ENCODE results near the gene ATP2A2. TPM values are rescaled to one million over a fixed set of nuclear protein-coding genes. Genes with fewer than 3 reads are reported as not detected.

The ATP2A2 gene
- total RNA-seq, 4 donors from 2014 or later = 128 to 185 (median 178) TPM

GRCh38 chr12:110351119-110351518 is 70.1 kb downstream of the ATP2A2 start:
- no peak for TF ChIP-seq EP300 (IDR thresholded peaks at IDR 0.05; ENCODE audit: low read depth)
- no peak for TF ChIP-seq POLR2A (IDR thresholded peaks at IDR 0.05)
- TF ChIP-seq, protein P1, sequence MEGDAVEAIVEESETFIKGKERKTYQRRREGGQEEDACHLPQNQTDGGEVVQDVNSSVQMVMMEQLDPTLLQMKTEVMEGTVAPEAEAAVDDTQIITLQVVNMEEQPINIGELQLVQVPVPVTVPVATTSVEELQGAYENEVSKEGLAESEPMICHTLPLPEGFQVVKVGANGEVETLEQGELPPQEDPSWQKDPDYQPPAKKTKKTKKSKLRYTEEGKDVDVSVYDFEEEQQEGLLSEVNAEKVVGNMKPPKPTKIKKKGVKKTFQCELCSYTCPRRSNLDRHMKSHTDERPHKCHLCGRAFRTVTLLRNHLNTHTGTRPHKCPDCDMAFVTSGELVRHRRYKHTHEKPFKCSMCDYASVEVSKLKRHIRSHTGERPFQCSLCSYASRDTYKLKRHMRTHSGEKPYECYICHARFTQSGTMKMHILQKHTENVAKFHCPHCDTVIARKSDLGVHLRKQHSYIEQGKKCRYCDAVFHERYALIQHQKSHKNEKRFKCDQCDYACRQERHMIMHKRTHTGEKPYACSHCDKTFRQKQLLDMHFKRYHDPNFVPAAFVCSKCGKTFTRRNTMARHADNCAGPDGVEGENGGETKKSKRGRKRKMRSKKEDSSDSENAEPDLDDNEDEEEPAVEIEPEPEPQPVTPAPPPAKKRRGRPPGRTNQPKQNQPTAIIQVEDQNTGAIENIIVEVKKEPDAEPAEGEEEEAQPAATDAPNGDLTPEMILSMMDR (IDR thresholded peaks at IDR 0.05) = no peak
- no peak for TF ChIP-seq POLR2AphosphoS5 (IDR thresholded peaks at IDR 0.05)
- H3K27me3 ChIP-seq = no peaks in the 10 kb centered on the region
- no peaks in the 10 kb centered on the region for H3K9me3 ChIP-seq
- H3K27ac ChIP-seq = no peak overlapping the region
- in situ Hi-C loops (cut with MboI; ENCODE audit: low pct_ligation_motif_present in 1 of 4, low pct_unique_long_range_greater_than_20kb in 1 of 4, low sequenced_read_pairs in 3 of 4) = no loop called here
- peaks cover 0 to 22% (median 9%) of the 10 kb centered on the region in 4 donors for H3K36me3 ChIP-seq
- H3K4me3 ChIP-seq = no peak overlapping the region
- WGBS, 2 donors (ENCODE audit: low coverage in 1 of 2) = 96% methylated on average over 8 of the region's 8 CpGs; no CpG with 5 or more reads in 1 of the 2 donors
- DNase-seq = no peak
- peaks cover 0 to 6% (median 0%) of the 10 kb centered on the region in 4 donors for H3K4me1 ChIP-seq
- intact Hi-C loops (cut with DNase I; ENCODE audit: low total_unique reads) = no loop called here

GRCh38 chr12:110352401-110352800 is 71.4 kb downstream of the ATP2A2 start:
- WGBS, 2 donors (ENCODE audit: low coverage in 1 of 2) = 85 to 89% methylated on average over 3 of the region's 3 CpGs
- H3K27me3 ChIP-seq = no peaks in the 10 kb centered on the region
- no peaks in the 10 kb centered on the region for H3K9me3 ChIP-seq
- intact Hi-C loops (cut with DNase I; ENCODE audit: low total_unique reads) (no loop called here), in situ Hi-C loops (cut with MboI; ENCODE audit: low pct_ligation_motif_present in 1 of 4, low pct_unique_long_range_greater_than_20kb in 1 of 4, low sequenced_read_pairs in 3 of 4) (no loop called here)
- TF ChIP-seq, protein P1 (IDR thresholded peaks at IDR 0.05) = no peak
- TF ChIP-seq EP300 (IDR thresholded peaks at IDR 0.05; ENCODE audit: low read depth) (no peak), POLR2AphosphoS5 (IDR thresholded peaks at IDR 0.05) (no peak), POLR2A (IDR thresholded peaks at IDR 0.05) (no peak)
- DNase-seq = no peak
- H3K4me3 ChIP-seq = no peak overlapping the region
- H3K36me3 ChIP-seq = peaks cover 0 to 12% (median 8%) of the 10 kb centered on the region in 4 donors
- no peak overlapping the region for H3K27ac ChIP-seq
- peaks cover 0 to 6% (median 0%) of the 10 kb centered on the region in 4 donors for H3K4me1 ChIP-seq

- in situ Hi-C loops (cut with MboI; ENCODE audit: low pct_ligation_motif_present in 1 of 4, low pct_unique_long_range_greater_than_20kb in 1 of 4, low sequenced_read_pairs in 3 of 4) = no loop called here
- intact Hi-C loops (cut with DNase I; ENCODE audit: low total_unique reads) = no loop called here
- 61 to 77% methylated on average over 11 to 13 of the region's 13 CpGs for WGBS, 2 donors (ENCODE audit: low coverage in 1 of 2)
These were observed 72.3 kb downstream of the ATP2A2 start for GRCh38 chr12:110353211-110353965.

DNA sequence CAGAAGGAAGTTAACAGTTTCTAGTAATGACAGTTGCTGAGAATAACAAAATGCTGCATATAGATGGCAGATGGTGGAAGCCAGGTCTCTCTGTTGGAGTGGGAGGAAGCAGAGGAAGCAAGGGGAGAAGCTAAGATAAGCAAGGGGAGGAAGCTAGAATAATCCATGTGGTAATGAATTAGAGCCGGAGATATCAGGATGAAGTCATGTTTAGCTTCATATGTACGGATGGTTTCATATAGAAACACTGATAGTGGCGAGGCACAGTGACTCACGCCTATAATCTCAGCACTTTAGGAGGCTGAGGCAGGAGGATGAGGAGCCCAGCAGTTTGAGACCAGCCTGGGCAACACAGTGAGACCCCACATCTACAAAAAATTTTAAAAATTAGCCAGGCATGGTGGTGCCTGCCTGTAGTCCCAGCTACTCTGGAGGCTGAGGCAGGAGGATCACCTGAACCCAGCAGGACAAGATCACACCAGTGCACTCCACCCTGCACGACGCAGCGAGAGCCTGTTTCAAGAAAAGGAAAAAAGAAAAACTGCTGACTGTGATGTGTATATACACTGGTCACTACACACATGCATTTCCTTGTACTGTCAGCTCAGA is 73.2 kb downstream of the ATP2A2 start:
- H3K4me1 ChIP-seq = peaks cover 0 to 6% (median 0%) of the 10 kb centered on the region in 4 donors
- H3K9me3 ChIP-seq = no peaks in the 10 kb centered on the region
- intact Hi-C loops (cut with DNase I; ENCODE audit: low total_unique reads) (no loop called here), in situ Hi-C loops (cut with MboI; ENCODE audit: low pct_ligation_motif_present in 1 of 4, low pct_unique_long_range_greater_than_20kb in 1 of 4, low sequenced_read_pairs in 3 of 4) (no loop called here)
- peaks cover 0 to under 1% (median 0%) of the 10 kb centered on the region in 4 donors for H3K36me3 ChIP-seq
- no peak overlapping the region for H3K4me3 ChIP-seq
- H3K27ac ChIP-seq = no peak overlapping the region
- DNase-seq = no peak
- 0 to 46% methylated on average over 1 to 7 of the region's 7 CpGs for WGBS, 2 donors (ENCODE audit: low coverage in 1 of 2)
- H3K27me3 ChIP-seq = no peaks in the 10 kb centered on the region
- TF ChIP-seq, protein P1 (IDR thresholded peaks at IDR 0.05) = no peak
- TF ChIP-seq POLR2A (IDR thresholded peaks at IDR 0.05) = no peak
- TF ChIP-seq POLR2AphosphoS5 (IDR thresholded peaks at IDR 0.05) = no peak
- TF ChIP-seq EP300 (IDR thresholded peaks at IDR 0.05; ENCODE audit: low read depth) = no peak

More at GRCh38 chr12:110353211-110353965, 72.3 kb downstream of the ATP2A2 start:
- no peak for DNase-seq
- Histone ChIP-seq H3K4me1 (peaks cover 0 to 6% (median 0%) of the 10 kb centered on the region in 4 donors), H3K36me3 (peaks cover 0 to 9% (median 2%) of the 10 kb centered on the region in 4 donors), H3K27ac (no peak overlapping the region), H3K4me3 (no peak overlapping the region), H3K9me3 (no peaks in the 10 kb centered on the region), H3K27me3 (no peaks in the 10 kb centered on the region)
- TF ChIP-seq EP300 (IDR thresholded peaks at IDR 0.05; ENCODE audit: low read depth) (no peak), POLR2AphosphoS5 (IDR thresholded peaks at IDR 0.05) (no peak), POLR2A (IDR thresholded peaks at IDR 0.05) (no peak)
- TF ChIP-seq, protein P1 (IDR thresholded peaks at IDR 0.05) = no peak
